Measurements from ENCODE around the gene ZNF296. TPM values are rescaled to one million over a fixed set of nuclear protein-coding genes. Genes with fewer than 3 reads are reported as not detected.

The ZNF296 gene
- total and polyA plus RNA-seq, 2 experiments from 2014 or later, result not detected

GRCh38 chr19:45114116-45114515, 37.8 kb upstream of the ZNF296 start:
- no peak overlapping the region for H3K9ac ChIP-seq
- no peak overlapping the region for H3K27ac ChIP-seq
- DNase-seq, result no peak
- H3F3A ChIP-seq (ENCODE audit: insufficient read depth), result no peaks in the 10 kb centered on the region
- H3K27me3 ChIP-seq (replicated peaks; ENCODE audit: insufficient read depth), result no peaks in the 10 kb centered on the region
- no peak for TF ChIP-seq EZH2phosphoT487 (IDR thresholded peaks at IDR 0.05; ENCODE audit: insufficient read depth, low read depth)
- TF ChIP-seq EZH2 (IDR thresholded peaks at IDR 0.05; ENCODE audit: insufficient read depth, poor library complexity, severe bottlenecking), result no peak
- peaks cover 99% of the 10 kb centered on the region for H3K79me2 ChIP-seq (ENCODE audit: insufficient read depth)
- WGBS, 2 experiments (ENCODE audit: low coverage in 1 of 2, low lambda C conversion rate in 2 of 2, missing lambda C conversion rate in 2 of 2), result 82 to 87% methylated on average over 4 of the region's 4 CpGs
- in situ Hi-C loops (cut with MboI), result no loop called here
- H3K36me3 ChIP-seq (ENCODE audit: low read depth), result no peaks in the 10 kb centered on the region
- no peaks in the 10 kb centered on the region for H3K9me3 ChIP-seq (ENCODE audit: low read depth)
- no peak overlapping the region for H2AFZ ChIP-seq
- no peaks in the 10 kb centered on the region for H3K4me1 ChIP-seq (ENCODE audit: insufficient read depth)
- H4K20me1 ChIP-seq (ENCODE audit: insufficient read depth), result peaks cover 12% of the 10 kb centered on the region; the same call in 1 of the 2 replicates
- no peak overlapping the region for H3K4me3 ChIP-seq
- H3K4me2 ChIP-seq (ENCODE audit: unreplicated experiment), result no peak overlapping the region
- no peaks in the 10 kb centered on the region for H3K9me2 ChIP-seq (ENCODE audit: insufficient read depth)

- Histone ChIP-seq H2AFZ (no peak overlapping the region), H3K4me2 (ENCODE audit: unreplicated experiment) (no peak overlapping the region), H3K27me3 (replicated peaks; ENCODE audit: insufficient read depth) (no peaks in the 10 kb centered on the region), H3K9me3 (ENCODE audit: low read depth) (no peaks in the 10 kb centered on the region), H3K36me3 (ENCODE audit: low read depth) (no peaks in the 10 kb centered on the region), H3K4me3 (no peak overlapping the region), H4K20me1 (ENCODE audit: insufficient read depth) (peaks cover 12% of the 10 kb centered on the region; the same call in 1 of the 2 replicates), H3K9ac (no peak overlapping the region), H3K27ac (no peak overlapping the region), H3K9me2 (ENCODE audit: insufficient read depth) (no peaks in the 10 kb centered on the region), H3K79me2 (ENCODE audit: insufficient read depth) (peaks cover 99% of the 10 kb centered on the region), H3F3A (ENCODE audit: insufficient read depth) (no peaks in the 10 kb centered on the region), H3K4me1 (ENCODE audit: insufficient read depth) (no peaks in the 10 kb centered on the region)
- WGBS, 2 experiments (ENCODE audit: low coverage in 1 of 2, low lambda C conversion rate in 2 of 2, missing lambda C conversion rate in 2 of 2), result 90 to 91% methylated on average over 9 of the region's 9 CpGs
- no peak for DNase-seq
- no peak for TF ChIP-seq EZH2phosphoT487 (IDR thresholded peaks at IDR 0.05; ENCODE audit: insufficient read depth, low read depth)
- TF ChIP-seq EZH2 (IDR thresholded peaks at IDR 0.05; ENCODE audit: insufficient read depth, poor library complexity, severe bottlenecking), result no peak
- in situ Hi-C loops (cut with MboI), result no loop called here
Measured at GRCh38 chr19:45113628-45114027, 37.4 kb upstream of the ZNF296 start.

GRCh38 chr19:45112111-45112827, 36.0 kb upstream of the ZNF296 start:
- no peaks in the 10 kb centered on the region for H3K9me3 ChIP-seq (ENCODE audit: low read depth)
- TF ChIP-seq EZH2phosphoT487 (IDR thresholded peaks at IDR 0.05; ENCODE audit: insufficient read depth, low read depth), result no peak
- TF ChIP-seq EZH2 (IDR thresholded peaks at IDR 0.05; ENCODE audit: insufficient read depth, poor library complexity, severe bottlenecking), result no peak
- no peak overlapping the region for H3K4me2 ChIP-seq (ENCODE audit: unreplicated experiment)
- H3K9me2 ChIP-seq (ENCODE audit: insufficient read depth), result no peaks in the 10 kb centered on the region
- in situ Hi-C loops (cut with MboI), result no loop called here
- peaks cover 16% of the 10 kb centered on the region; the same call in 1 of the 2 replicates for H4K20me1 ChIP-seq (ENCODE audit: insufficient read depth)
- 96 to 97% methylated on average over 11 of the region's 11 CpGs for WGBS, 2 experiments (ENCODE audit: low coverage in 1 of 2, low lambda C conversion rate in 2 of 2, missing lambda C conversion rate in 2 of 2)
- no peak overlapping the region for H3K9ac ChIP-seq
- no peak overlapping the region for H3K4me3 ChIP-seq
- no peak overlapping the region for H2AFZ ChIP-seq
- no peak overlapping the region for H3K27ac ChIP-seq
- H3F3A ChIP-seq (ENCODE audit: insufficient read depth), result no peaks in the 10 kb centered on the region
- no peaks in the 10 kb centered on the region for H3K36me3 ChIP-seq (ENCODE audit: low read depth)
- no peaks in the 10 kb centered on the region for H3K4me1 ChIP-seq (ENCODE audit: insufficient read depth)
- no peaks in the 10 kb centered on the region for H3K27me3 ChIP-seq (replicated peaks; ENCODE audit: insufficient read depth)
- peaks cover 99% of the 10 kb centered on the region for H3K79me2 ChIP-seq (ENCODE audit: insufficient read depth)
- DNase-seq, result no peak

- Histone ChIP-seq H3K9me2 (ENCODE audit: insufficient read depth) (no peaks in the 10 kb centered on the region), H3K27me3 (replicated peaks; ENCODE audit: insufficient read depth) (no peaks in the 10 kb centered on the region), H3K4me2 (ENCODE audit: unreplicated experiment) (no peak overlapping the region), H3K9me3 (ENCODE audit: low read depth) (no peaks in the 10 kb centered on the region), H3K4me1 (ENCODE audit: insufficient read depth) (no peaks in the 10 kb centered on the region), H3F3A (ENCODE audit: insufficient read depth) (no peaks in the 10 kb centered on the region), H3K79me2 (ENCODE audit: insufficient read depth) (peaks cover 99% of the 10 kb centered on the region), H4K20me1 (ENCODE audit: insufficient read depth) (peaks cover 16% of the 10 kb centered on the region; the same call in 1 of the 2 replicates), H2AFZ (no peak overlapping the region), H3K27ac (no peak overlapping the region), H3K36me3 (ENCODE audit: low read depth) (no peaks in the 10 kb centered on the region), H3K9ac (no peak overlapping the region), H3K4me3 (no peak overlapping the region)
- TF ChIP-seq EZH2 (IDR thresholded peaks at IDR 0.05; ENCODE audit: insufficient read depth, poor library complexity, severe bottlenecking), result no peak
- TF ChIP-seq EZH2phosphoT487 (IDR thresholded peaks at IDR 0.05; ENCODE audit: insufficient read depth, low read depth), result no peak
- in situ Hi-C loops (cut with MboI), result no loop called here
- 79 to 82% methylated on average over 5 of the region's 5 CpGs for WGBS, 2 experiments (ENCODE audit: low coverage in 1 of 2, low lambda C conversion rate in 2 of 2, missing lambda C conversion rate in 2 of 2)
- no peak for DNase-seq
Measured at GRCh38 chr19:45110851-45111266, 34.6 kb upstream of the ZNF296 start.
